NOMO-1 treated with DMSO at 0.1 percent for 48 hours (cell line): ENCODE data around the gene LRCH1.
A peak's percentile ranks its signal among the peaks of the same experiment; 100 is the strongest.

Source experiments
- DNase-seq: peaks from one replicate; lab custom pipeline; 2025; ENCODE audit not compliant: unreplicated experiment; lab: John Stamatoyannopoulos, UW

Gene LRCH1

DNA sequence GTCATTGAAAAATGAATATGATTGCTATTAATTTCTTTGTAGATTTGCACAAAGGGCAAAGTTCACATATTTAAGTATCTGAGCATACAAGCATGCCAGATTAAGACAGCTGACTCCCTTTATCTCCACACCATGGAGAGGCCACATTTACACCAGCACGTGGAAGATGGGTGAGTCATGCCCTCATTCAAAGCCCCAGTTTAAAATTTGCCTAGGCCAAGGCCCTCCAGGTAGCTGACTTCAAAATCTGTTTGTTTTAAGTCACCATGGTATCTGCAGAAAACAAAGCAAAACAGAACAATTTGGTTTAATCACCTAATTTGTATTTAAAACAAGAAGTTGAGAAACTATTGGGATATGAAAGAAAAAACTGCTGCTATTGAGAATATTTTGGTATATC is 134.8 kb downstream of the LRCH1 start:
- DNase-seq: no peak

DNA sequence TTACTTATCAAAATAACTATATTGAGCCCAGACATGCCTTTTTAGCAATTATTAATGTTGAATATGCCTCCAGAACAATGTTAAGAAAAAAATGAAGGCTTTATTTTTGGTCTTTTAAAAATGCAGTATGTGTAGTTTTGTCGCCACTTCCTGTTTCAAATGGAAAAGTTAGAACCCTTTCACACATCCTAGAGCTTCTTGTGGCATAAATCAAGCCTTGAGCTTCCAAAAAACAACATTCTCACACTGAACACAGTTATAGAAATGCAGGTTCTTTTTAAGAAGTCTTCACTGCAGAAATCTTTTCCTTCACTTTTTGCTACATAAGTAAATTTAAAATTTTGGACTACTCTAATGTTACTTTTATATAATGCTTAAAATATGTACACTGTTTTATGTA is 135.3 kb downstream of the LRCH1 start:
- no peak for DNase-seq

DNA sequence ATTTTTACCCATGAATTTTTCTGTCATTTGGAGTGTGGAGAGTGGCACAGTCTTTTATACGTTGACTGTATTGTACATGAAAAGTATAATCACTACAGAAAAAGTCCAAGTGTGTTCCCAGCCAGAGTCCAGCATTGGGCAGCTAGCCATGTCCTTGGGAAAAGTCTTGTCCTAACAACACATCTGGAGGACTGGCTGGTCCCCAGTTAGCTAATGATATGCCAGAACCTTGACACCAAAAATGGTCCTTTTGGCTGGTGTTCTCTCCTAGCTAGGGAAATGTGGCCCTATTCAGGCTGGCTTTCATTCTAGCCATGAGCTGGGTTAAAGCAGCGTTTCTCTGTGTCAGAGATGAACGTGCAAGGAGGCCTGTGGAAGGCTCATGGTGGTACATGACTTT is 145.0 kb downstream of the LRCH1 start:
- DNase-seq: no peak

DNA sequence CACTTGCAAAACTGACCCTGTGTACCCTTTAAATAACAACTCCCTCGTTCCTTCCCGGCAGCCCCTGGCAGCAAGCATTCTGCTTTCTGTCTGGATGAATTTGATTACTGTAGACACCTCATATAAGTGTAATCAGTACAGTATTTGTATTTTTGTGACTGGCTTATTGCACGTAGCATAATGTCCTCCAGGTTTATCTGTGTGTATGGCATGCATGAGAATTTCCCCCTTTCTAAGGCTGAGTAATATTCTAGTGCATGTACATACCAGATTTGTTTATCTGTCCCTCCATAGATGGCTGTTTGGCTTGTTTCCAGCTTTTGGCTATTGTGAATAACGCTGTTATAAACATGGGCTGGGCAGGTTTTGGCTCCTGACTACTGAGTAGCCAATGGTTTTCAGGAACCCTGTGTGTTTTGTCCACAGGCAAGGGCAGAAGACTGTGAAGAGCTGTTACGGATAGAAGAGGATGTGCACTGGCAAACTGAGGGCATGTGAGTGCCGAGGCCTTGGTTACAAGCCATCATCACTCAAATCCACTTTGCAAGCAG is 146.0 kb downstream of the LRCH1 start:
- DNase-seq: no peak

DNA sequence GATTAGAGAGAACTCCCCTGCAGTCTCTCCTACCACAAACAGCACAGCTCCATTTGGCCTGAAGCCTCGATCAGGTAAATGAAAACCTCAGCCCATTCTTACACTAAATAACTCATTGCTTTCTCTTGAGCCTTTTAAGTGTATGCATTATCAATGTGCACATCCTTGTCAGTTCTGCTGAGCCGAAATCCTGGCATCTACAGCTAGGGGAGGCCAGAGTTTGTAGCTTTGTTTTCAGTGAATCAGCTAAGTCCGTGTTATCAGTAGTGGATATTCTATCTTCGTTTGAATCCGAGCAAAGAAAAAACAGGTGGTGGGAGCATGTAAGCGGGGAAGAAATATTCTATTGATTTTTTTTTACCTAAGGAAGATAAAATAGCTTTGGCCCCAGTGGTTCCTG is 159.6 kb downstream of the LRCH1 start:
- no peak for DNase-seq

DNA sequence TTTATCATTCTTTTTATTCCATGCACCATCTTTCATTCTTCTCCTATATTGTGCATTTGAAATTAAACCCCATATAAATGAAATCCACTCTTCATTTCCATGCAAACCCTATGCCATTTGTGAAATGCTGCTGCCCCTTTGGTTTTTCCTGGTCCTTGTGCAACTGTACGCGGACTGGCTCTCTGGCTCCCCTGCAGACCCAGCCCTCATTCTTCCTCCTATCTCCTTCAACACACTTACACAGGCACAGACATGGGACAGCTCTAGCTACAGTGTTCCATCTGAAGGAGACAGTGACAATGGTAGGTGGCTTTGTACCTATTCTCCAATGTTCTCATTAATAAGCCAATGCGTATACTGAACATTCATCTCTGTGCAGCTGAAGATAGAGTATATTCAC is 162.4 kb downstream of the LRCH1 start:
- DNase-seq: no peak

DNA sequence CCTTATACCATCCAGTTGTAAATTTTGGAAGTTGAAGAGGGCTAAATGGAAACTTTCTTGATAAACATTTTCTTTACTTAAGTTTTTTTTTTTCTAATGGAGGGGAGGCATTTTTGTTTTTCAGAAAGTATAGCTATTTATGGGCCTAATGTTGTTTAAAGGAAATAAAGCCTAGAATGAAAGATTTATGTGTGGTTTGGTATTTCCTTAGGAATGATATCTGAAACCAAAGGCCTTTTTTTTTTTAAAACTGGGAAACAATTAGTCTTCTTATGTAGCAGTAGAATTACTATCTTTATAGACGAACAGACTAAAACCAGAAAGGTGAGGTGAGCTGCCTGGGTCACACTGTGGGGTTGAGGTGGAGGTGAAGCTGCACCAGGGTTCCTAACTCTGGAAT is 163.9 kb downstream of the LRCH1 start:
- no peak for DNase-seq

DNA sequence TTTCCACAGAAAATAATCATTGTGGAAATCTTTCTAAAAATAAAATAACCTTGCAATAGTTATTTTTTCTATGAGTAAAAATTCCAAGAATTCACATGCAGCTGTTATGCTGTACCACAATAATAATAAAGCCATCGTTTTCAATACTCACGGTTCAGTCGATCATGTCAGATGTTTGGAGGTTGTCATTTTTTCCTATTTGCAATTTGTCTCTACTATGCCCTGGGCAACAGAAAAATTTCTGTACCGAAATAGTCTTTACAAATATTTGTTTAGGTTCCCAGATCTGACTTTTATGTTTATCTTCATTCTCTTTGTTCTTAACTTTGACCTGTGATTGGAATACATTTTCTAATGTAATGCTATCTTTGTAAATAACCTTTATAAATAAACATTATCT is 164.3 kb downstream of the LRCH1 start:
- no peak for DNase-seq

DNA sequence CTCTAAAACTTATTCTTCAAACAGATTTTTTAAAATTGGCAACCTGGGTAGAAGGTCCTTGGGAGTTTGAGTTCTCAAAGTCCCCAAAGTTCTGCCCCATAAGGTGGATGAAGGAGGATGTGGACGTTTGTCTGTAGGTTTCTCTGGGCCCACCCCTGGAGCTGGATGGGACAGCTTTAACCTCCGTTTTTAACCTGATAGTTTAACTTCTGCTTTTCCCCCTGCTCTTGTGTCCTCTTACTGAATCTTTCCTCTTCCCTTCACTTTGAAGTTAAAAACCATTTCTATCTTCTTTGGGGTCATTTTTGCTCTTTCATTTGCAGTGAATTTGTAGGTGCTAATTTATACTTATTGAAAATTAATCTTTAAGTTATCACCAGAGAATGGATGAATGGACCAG is 164.9 kb downstream of the LRCH1 start:
- peak; percentile 33 for DNase-seq

DNA sequence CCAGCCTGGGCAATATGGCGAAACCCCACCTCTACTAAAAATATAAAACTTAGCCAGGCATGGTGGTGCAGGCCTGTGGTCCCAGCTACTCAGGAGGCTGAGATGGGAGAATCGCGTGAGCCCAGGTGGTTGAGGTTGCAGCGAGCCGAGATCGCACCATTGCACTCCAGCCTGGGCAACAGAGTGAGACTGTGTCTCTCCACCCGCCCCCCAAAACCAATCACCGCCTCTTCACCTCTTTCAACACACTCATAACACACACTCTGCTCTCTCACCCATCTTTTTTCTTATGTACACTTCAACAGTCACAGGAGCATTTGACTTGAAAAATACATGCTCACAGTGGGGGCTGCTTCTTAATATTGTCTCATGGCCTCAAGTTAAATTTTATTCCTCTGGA is 167.2 kb downstream of the LRCH1 start:
- DNase-seq: no peak

DNA sequence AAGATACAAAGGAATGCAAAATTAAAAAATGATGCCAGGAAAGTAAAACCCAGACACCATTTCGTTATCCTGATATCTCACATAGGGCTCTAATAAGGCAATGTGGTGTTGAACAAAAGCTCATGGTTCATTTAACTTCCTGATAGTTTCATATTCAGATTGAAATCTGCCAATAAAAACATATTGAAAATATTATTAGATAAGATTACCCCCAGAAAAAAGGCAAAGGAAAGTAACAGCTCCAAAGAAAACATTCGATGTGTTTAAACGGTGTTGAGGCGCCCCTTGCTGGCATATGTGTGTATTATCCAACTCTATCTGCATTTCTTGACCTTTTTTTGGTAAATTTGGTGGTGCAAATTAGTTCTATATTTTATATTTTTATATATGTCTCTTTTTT is 168.1 kb downstream of the LRCH1 start:
- peak; percentile 39 for DNase-seq

DNA sequence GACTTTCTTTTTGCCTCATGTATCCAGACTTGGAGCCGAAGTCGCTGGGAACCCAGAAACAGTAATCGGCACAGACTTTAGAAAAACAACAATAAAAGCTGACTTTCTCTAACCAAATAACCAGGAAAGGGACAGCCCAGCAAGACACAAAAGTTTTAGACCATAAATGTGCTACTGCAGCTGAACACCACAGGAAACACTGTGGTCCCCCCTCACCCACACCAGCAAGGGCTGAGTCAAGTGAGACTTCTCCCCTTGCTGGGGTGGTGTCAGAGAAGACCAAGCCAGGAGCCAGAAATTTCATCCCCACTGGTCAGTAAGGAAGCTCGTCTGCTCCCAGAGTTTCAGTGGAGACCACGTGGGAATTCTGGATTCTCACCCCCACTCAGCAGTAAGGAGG is 173.4 kb downstream of the LRCH1 start:
- no peak for DNase-seq

DNA sequence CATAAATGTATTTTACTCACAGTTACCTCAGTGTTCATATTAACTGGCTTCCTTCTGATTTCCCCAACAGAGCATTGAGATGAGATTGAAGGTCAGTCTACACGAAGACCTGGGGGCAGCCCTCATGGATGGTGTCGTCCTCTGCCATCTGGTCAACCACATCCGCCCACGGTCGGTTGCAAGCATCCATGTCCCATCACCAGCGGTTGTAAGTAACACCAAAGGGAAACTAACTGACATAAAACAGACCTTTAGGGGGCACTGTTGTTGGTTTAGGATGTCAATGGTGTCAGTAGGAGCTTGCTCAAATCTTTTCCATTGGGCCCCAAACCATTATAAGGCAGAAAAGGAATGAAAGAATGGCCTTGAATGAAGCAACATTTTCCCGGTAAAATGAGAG is 175.8 kb downstream of the LRCH1 start:
- no peak for DNase-seq

DNA sequence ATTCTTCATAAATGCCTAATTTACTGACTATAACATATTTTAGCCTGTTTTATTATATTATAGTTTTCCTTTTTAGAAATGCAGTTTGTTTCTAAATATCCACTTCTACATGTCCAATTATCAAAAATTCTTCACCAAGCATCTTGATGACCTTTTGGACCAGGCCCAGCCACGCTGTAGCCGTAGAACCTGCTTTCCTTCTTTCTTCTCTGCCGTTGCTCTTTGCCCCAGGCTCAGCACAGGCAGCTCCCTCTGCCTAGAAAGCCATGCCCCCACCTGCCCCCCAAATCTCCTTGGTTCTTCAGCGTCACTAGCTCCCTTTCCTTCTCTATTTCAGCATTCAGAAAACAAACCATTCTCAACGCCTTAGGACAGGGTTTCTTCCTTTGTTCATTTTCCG is 178.6 kb downstream of the LRCH1 start:
- DNase-seq: no peak

DNA sequence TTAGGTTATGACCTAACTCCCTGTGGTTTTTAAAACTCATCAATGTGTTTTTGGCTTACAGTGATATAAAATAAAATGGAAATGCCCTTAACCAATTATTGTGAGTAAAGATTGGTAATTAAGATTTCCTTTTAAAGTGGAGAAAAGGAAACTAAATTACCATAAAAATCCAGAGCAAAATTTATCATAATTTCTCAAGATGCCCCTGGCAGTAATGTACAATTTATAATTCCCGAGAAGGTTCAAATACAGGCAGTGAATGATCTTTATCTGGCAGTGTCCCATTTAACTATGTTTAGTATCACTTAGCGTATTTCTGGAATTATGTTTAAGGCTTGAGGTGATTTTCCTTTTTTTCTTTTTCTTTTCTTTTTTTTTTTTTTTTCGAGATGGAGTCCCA is 182.5 kb downstream of the LRCH1 start:
- no peak for DNase-seq

DNA sequence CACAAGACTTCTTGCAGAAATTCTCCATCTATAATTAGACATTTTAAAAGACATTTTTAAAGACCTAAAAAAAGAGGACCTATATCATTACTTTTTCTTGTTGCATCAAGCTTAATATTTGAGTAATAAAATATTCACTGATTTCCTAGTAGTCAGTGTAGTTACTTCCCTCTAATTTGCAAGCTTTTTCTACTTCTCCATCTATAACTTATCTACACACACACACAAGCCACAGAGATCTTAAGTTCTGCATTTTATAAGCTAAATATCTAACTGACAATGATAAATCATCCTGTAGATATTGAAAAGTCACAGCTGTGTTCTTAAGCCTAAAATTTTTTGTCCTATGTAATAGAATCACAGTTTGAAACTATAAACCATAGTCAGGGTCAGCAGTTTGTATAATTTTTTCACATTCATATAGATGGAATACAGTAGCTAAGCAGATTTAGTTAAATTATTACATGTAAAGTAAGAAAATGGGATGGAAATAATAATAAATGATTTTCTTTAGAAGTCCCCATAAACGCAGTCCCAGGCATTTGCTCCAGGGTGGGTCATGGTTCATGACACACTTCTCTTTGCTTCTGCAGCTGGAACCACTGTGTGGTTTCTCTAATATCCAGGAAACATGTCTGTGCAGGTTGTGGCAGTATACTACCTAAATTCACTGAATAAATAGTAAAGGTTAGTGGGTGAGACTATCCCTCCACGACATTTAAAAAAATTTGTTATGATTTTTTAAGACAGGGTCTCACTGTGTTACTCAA is 183.8 kb downstream of the LRCH1 start:
- DNase-seq: peak; percentile 95

DNA sequence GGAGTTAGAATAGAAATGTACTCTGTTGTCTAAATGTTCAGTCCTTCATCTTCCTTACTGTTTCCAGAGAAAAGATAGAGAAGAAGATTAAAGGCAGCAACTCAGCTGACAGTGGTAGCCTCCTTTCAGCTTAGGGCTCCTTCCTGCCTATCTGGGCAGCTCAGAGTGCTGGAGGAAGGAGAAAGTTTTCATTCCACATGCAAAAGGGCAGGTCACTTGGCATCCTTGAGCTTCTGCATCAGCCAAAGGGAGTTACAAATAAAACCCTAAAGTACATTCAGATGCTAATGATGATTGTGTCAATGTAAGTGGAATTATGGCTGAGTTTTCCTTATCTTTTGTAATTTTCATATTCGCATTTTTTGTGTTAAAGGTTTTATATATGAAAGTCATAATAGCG is 185.1 kb downstream of the LRCH1 start:
- DNase-seq: no peak

DNA sequence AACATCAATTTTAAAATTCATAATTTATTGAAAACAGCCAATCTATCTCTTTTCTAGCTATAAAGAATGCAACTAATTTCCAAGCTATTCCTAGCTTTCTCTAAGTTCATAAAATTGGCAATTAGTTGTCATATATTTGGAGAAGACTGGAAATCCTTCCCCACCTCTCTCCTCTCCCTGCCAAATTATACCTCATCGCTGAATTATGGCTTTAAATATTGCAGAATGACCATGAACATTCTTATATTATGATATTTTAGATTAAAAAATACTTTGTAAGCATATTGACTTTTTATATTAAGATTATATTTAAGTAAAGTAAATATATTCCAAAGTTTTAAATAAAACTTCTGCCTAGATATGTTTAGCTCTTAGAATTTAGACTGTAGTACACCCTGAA is 185.8 kb downstream of the LRCH1 start:
- no peak for DNase-seq

DNA sequence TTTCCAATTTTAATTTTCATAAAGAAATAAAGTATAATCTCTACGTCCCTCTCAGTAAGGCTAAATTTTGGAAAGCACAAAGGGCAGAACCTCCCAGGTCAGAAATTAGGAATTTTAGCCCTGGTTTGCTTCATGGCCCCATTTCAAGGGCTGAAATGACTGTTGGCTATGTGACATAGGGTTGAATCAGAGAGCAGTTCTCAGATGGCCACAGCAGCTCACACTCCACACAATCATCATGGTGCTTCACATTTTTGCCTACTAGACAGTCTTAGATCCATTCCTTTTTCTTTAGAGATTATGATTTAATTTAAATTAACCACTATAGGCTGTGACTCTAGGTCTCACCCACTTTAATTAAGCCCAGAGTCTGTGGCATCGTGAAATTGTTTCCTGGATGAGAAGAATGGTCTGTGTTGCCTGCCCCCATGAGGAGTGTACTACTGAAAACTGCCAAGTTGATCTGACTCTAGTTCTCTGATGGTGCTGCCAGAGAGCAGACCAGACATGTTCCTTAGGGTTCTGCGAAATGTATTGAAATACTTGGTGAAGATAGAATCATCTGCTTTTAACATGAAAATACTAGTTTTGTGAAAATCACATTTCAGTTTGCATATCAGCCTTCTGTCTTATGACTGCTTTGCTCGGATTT is 186.6 kb downstream of the LRCH1 start:
- no peak for DNase-seq

DNA sequence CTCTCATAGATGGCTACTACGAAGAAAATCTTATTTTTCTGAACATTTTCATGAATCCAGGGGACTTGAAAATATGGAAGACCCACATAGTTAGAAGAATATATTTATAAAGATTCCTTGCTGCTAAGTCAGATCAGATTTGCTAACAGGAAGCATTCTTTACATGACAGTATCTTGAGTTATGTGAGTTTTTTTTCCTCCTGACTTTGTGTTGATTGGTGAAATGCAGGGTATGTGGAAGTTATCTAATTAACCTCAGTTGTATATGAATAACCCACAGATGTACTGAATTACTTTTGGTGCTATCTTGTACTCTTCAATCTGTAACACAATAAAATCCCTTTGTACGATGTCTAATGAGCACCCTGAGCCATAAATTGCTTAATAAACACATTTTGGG is 190.2 kb downstream of the LRCH1 start:
- DNase-seq: no peak

DNA sequence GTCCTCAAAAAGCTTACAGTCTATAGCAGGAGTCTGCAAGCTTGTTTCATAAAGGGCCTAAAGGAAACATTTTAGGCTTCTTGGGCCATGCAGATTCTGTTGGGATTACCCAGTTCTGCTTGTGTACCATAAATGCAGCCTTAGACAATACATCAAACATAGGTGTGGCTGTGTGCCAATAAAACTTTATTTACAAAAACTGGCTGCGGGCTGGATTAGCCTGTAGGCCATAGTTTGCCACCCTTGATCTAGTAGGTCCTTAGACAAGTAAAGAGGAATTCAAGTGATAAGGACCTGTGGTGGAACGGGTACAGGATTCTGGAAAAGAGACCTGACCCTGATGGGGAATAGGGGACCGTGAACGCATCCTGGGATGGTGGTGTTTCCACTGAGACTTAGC is 192.1 kb downstream of the LRCH1 start:
- no peak for DNase-seq

DNA sequence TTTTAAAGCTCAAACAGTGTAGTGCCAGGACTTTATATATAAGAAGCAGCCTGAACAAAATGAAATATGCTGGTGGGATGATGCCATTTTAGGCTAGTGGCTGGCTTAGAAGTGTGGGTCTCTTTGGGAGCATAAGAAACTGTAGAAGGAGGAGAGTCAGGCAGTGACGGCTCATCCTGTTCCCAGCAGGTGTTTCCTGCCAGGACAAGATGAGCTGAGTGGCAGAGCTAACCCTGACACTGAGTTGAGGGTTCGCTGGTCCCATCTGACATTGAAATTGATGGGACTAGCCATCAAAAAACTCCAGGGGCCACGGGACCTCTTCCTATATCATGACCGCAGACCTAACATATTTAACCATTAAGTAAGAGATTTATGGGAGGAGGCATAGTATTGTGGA is 192.7 kb downstream of the LRCH1 start:
- DNase-seq: no peak
